Pons (tissue), 1 donor: ENCODE results near the gene RGL4.
A peak's percentile ranks its signal among the peaks of the same experiment; 100 is the strongest.

Source experiments
- DNase-seq: peaks from one replicate; pipeline ENCODE4 v3.0.0-alpha.2; 2016; ENCODE audit warnings: low spot score

The RGL4 gene

DNA sequence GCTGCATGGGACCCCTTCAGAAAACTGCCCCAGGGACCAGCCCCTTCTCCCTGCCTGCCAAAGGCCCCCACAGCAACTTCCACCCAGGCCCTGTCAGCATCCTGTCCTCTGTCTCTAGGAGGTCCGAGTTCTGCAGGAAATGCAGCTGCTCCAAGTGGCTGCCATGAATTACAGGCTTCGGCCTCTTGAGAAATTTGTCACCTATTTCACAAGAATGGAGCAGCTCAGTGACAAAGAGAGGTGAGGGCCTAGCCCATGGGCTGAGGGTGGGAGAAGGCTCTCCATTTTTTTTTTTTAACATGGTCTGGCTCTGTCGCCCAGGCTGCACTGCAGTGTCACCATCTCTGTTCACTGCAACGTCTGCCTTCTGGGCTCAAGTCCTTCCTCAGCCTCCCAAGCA is 7.3 kb downstream of the RGL4 start:
- no peak for DNase-seq

- DNase-seq: no peak
These were observed 7.9 kb downstream of the RGL4 start for GRCh38 chr22:23698673-23699235.

DNA sequence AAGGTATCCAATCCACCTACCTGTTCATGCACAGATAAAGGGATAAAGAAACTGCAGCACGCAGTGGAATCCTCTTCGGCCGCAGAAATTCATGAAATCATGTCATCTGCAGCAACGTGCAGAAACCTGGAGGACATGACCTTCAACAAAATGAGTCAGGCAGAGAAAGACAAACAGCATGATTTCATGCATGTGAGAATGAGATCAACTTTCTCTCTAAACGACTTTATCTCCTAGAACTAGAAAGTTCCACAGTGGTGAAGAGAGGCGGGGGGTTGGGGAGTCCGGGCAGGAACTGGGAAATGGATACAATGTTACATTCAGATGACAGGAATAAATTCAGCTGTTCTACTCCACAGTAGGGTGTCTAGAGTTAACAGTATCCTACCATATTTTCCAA is 9.9 kb downstream of the RGL4 start:
- DNase-seq: no peak

DNA sequence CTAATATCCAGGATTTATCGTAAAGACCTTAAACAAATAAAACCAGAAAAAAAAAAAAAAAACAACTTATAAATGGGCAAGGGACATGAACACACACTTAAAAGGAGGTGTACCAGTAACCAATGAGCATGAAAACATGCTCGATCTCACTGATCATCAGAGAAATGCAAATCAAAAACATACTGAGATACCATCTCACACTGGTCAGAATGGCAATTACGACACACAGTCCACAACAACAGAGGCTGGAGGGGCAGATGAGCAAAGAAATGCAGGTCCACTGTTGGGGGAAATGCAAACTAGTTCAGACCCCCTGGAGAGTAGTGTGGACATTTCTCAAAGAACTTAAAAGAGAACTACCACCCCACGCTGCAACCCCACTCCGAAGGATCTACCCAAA is 13.2 kb downstream of the RGL4 start:
- no peak for DNase-seq

- no peak for DNase-seq
These were observed 14.0 kb downstream of the RGL4 start for GRCh38 chr22:23704829-23705228.

DNA sequence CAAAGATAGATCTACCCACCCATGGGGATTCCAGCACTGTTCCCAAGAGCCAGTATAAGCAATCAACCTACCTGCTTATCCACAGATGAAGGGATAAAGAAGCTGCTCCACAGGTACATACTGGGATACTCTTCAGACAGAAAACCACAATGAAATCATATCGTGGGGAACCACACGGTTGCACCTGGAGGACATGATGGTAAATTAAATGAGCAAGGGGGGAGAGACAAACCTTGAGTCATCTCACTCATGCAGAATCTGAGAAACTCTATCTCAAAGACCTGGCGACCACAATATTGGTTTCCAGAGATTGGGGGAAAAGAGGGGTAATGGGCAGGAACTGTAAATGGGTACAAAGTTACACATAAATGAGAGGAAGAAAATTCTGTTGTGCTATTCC is 14.5 kb downstream of the RGL4 start:
- no peak for DNase-seq

- no peak for DNase-seq
These were observed 17.5 kb downstream of the RGL4 start for GRCh38 chr22:23708270-23708669.

DNA sequence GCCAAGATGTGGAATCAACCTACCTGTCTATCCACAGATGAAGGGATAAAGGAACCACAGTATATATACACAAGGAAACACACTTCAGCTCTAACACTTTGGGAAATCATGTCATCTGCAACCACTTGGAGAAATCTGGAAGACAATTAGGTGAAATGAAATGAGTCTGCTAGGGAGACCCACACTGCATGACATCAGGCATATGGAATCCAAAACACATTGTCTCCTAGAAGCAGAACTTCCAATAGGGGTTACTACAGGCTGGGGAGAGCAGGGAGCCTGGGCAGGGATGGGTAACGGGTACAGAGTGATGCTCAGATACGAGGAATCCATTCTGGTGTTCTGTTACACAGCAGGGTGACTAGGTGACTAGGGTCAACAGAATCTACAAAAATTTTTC is 18.3 kb downstream of the RGL4 start:
- DNase-seq: no peak

GRCh38 chr22:23712256-23712655 is 21.4 kb downstream of the RGL4 start:
- no peak for DNase-seq

DNA sequence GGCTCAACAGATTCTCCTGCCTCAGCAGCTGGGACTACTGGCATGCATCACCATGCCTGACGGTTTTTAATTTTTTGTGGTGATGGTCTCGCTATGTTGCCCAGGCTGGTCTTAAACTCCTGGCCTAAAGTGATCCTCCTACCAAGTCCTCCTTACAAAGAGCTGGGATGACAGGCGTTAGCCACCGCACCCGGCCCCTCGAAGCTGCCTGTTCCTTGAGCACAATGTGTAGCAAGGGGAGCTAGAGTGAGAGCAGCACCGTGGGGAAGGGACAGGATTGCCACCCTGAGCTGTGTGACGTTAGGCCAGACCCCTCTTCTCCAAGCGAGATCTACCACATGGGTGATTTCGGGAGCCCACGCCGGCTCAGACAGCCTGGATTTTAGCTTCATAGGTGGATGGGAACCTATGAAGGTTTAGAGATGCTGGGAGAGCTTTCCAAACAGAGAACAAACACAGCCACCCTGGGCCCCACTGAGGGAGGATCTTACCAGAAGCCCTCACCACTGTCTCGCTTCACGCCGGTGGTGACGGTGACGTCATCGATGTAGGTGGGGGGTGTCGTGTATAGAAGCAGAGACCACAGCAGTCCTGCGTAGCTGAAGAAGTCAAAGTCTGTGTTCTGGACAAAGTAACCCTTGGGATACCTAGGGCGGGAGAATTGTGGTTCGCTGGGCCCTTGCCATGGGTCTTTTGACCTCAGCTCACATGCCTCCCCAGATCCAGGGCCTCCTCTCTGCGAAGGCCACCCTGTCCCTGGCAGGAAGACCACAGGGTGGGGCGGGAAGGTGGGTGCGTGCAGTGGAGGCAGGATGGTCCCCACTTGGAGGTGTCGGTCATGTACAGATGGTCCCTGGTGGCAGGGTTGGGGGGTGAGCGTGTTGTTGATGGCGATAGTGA is 23.1 kb downstream of the RGL4 start:
- no peak for DNase-seq

GRCh38 chr22:23714596-23715578 is 24.1 kb downstream of the RGL4 start:
- DNase-seq: no peak

DNA sequence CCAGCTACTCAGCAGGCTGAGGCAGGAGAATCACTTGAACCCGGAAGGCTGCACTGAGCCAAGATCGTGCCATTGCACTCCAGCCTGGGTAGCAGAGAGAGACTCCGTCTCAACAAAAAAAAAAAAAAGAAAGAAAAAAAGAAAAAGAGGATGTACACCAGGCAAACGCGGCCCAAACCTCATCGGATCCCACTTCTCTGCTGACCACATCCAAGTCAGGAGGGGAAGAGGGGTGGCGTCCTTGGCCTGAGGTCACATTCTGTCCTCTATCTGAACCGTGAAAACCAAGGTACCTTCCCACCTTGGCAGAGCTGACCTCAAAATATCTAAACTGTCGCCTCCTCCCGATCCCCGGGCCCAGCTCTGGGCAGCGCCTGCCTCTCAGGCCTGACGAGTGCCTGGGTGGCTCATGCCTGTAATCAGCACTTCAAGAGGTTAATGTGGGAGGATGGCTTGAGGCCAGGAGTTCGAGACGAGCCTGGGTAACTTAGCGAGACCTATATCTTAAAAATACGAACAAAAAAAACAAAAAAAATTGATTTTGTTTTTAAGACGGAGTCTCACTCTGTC is 25.1 kb downstream of the RGL4 start:
- no peak for DNase-seq

- peak; percentile 84 for DNase-seq
These were observed 26.3 kb downstream of the RGL4 start for GRCh38 chr22:23716811-23717801.

GRCh38 chr22:23718371-23719165 is 27.8 kb downstream of the RGL4 start:
- DNase-seq: no peak

- no peak for DNase-seq
These were observed 30.0 kb downstream of the RGL4 start for GRCh38 chr22:23720855-23721254.

- DNase-seq: no peak
These were observed 31.3 kb downstream of the RGL4 start for GRCh38 chr22:23722160-23722559.

- no peak for DNase-seq
These were observed 31.9 kb downstream of the RGL4 start for GRCh38 chr22:23722724-23723123.

DNA sequence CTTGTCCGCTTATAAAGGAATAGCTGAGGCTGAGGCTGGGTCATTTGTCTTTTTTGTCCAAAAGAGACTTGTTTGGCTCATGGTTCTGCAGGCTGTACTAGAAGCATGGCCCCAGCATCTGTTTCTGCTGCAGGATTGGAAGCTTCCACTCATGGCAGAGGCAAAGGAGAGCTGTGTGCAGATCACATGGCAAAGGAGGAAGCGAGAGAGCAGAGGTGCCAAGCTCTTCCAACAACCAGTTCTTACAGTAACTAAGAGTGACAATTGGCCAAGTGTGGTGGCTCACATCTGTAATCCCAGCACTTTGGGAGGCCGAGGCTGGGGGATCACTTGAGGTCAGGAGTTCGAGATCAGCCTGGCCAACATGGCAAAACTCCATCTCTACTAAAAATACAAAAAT is 37.3 kb downstream of the RGL4 start:
- peak; percentile 57 for DNase-seq

DNA sequence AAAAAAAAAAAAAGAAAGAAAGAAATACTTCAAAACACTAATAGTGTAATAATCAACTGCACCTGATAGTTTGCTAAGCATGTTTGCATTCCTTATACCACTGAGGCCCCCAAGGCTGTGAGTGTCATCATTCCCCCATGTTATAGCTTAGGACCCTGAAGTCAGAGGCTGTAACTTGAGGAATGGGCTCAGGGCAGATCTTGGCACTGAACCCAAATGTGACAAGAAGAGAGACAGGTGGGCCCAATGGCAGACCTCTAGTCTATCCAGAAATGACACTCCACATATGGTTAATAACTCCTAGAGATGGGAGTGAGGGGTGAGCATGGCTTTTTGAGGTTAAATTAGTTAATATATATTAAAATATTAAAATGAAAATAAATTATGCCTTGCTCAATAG is 46.9 kb downstream of the RGL4 start:
- no peak for DNase-seq
